ENCODE data around the gene PPIB.
"Not testable (repeated sequence)": the region's sequence is repeated elsewhere in the genome, so short reads cannot be mapped to it uniquely, and the experiment has no call there.

PPIB gene

GRCh38 chr15:64112904-64113303 is 49.9 kb downstream of the PPIB start:
- Mint-ChIP-seq H3K36me3 (ENCODE audit: low read depth) (peaks cover 27% of the 10 kb centered on the region), H3K9me3 (no peaks in the 10 kb centered on the region), H3K4me3 (no peak overlapping the region), H3K27ac (peak overlapping the region; percentile 19), H3K4me1 (peaks cover 33% of the 10 kb centered on the region), H3K27me3 (no peaks in the 10 kb centered on the region)
- DNase-seq (no peak), ATAC-seq (peak; percentile 52)

- DNase-seq (no peak), ATAC-seq (no peak)
- Mint-ChIP-seq H3K27me3 (no peaks in the 10 kb centered on the region), H3K4me1 (peaks cover 33% of the 10 kb centered on the region), H3K36me3 (ENCODE audit: low read depth) (peaks cover 24% of the 10 kb centered on the region), H3K4me3 (no peak overlapping the region), H3K27ac (peak overlapping the region; percentile 57), H3K9me3 (no peaks in the 10 kb centered on the region)
Measured at GRCh38 chr15:64112073-64112772, 50.6 kb downstream of the PPIB start.

- H3K9me3 Mint-ChIP-seq = no peaks in the 10 kb centered on the region
- ATAC-seq = no peak
- H3K4me3 Mint-ChIP-seq = no peak overlapping the region
- H3K36me3 Mint-ChIP-seq (ENCODE audit: low read depth) = peaks cover 23% of the 10 kb centered on the region
- H3K27me3 Mint-ChIP-seq = no peaks in the 10 kb centered on the region
- H3K27ac Mint-ChIP-seq = no peak overlapping the region
- peaks cover 36% of the 10 kb centered on the region for H3K4me1 Mint-ChIP-seq
- DNase-seq = no peak
Measured at GRCh38 chr15:64111679-64112050, 51.2 kb downstream of the PPIB start.

GRCh38 chr15:64110950-64111678 is 51.7 kb downstream of the PPIB start:
- Mint-ChIP-seq H3K27me3 (no peaks in the 10 kb centered on the region), H3K4me3 (no peak overlapping the region), H3K9me3 (no peaks in the 10 kb centered on the region), H3K27ac (peak overlapping the region; percentile 28), H3K4me1 (peaks cover 36% of the 10 kb centered on the region), H3K36me3 (ENCODE audit: low read depth) (peaks cover 20% of the 10 kb centered on the region)
- DNase-seq (no peak), ATAC-seq (peak; percentile 54)

- H3K27me3 Mint-ChIP-seq, H3K9me3 Mint-ChIP-seq, H3K4me3 Mint-ChIP-seq, ATAC-seq, H3K27ac Mint-ChIP-seq, DNase-seq: not testable (repeated sequence)
- peaks cover 39% of the 10 kb centered on the region for H3K4me1 Mint-ChIP-seq
- peaks cover 18% of the 10 kb centered on the region for H3K36me3 Mint-ChIP-seq (ENCODE audit: low read depth)
Measured at GRCh38 chr15:64110108-64110701, 52.6 kb downstream of the PPIB start.

- H3K36me3 Mint-ChIP-seq (ENCODE audit: low read depth) = peaks cover 4% of the 10 kb centered on the region
- H3K4me3 Mint-ChIP-seq = no peak overlapping the region
- no peak for DNase-seq
- no peaks in the 10 kb centered on the region for H3K9me3 Mint-ChIP-seq
- H3K4me1 Mint-ChIP-seq = peaks cover 45% of the 10 kb centered on the region
- H3K27me3 Mint-ChIP-seq = no peaks in the 10 kb centered on the region
- H3K27ac Mint-ChIP-seq = no peak overlapping the region
- no peak for ATAC-seq
Measured at GRCh38 chr15:64107337-64107736, 55.5 kb downstream of the PPIB start.

Data from activated naive CD8-positive, alpha-beta T cell treated with anti-CD3 and anti-CD28 coated beads, Interleukin-2, amount 50 U/mL, for 24 hours (primary cell).